GM19238 (cell line): ENCODE measurements around the gene AHCTF1.
"Not testable (repeated sequence)": the region's sequence is repeated elsewhere in the genome, so short reads cannot be mapped to it uniquely, and the experiment has no call there.

Experiments used
- DNase-seq: peaks from one replicate; pipeline ENCODE4 v3.0.0; 2011; ENCODE audit warnings: low spot score; ENCODE audit not compliant: insufficient read length

AHCTF1 gene

DNA sequence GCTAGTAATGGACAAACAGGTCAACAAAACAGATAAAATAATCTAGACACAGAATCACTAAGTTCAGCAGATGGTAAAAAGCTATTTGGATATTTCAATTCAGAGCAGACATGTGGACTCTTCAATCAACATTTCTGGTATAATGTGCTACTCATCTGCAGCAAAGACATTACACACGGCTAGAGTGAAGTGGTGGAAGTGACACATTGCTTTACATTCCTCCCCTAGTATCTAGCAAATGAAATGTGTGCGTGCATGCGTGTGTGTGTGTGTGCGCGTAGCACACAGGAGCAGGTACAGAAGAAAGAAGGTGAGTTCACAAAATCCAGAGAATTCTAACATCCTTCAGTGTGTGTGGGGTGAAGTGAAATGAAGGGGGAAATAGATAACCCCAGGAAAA lies 8.3 kb downstream of the AHCTF1 start:
- DNase-seq: no peak

DNA sequence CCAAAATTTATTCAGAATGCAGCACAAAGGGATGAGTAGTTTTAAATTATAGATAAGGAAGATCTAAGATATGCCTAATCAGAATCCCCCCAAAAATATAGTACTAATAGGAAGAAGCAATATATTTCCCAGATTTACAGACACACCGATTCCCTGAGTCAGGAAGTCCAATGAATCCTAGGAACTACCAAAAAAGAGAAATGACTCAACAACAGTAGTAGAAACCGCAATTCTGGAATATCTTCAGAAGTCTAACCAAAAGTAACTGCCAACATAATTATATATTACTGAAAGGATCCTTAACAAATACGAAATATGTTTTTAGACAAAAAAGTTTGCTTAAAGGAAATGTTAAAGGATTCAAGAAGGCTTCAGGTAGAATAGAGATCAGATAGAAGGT lies 10.3 kb downstream of the AHCTF1 start:
- no peak for DNase-seq

DNA sequence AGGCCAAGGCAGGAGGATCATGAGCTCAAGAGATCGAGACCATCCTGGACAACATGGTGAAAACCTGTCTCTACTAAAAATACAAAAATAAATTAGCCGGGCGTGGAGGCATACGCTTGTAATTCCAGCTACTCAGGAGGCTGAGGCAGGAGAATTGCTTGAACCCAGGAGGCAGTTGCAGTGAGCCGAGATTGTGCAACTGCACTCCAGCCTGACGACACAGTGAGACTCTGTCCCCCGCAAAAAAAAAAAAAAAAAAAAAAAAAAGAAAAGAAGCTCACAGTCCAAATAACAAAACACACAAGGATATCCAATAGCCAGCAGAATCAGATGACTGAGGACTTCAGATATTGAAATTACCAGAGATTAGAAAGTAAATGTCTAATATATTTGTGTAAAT lies 11.8 kb downstream of the AHCTF1 start:
- DNase-seq: no peak

DNA sequence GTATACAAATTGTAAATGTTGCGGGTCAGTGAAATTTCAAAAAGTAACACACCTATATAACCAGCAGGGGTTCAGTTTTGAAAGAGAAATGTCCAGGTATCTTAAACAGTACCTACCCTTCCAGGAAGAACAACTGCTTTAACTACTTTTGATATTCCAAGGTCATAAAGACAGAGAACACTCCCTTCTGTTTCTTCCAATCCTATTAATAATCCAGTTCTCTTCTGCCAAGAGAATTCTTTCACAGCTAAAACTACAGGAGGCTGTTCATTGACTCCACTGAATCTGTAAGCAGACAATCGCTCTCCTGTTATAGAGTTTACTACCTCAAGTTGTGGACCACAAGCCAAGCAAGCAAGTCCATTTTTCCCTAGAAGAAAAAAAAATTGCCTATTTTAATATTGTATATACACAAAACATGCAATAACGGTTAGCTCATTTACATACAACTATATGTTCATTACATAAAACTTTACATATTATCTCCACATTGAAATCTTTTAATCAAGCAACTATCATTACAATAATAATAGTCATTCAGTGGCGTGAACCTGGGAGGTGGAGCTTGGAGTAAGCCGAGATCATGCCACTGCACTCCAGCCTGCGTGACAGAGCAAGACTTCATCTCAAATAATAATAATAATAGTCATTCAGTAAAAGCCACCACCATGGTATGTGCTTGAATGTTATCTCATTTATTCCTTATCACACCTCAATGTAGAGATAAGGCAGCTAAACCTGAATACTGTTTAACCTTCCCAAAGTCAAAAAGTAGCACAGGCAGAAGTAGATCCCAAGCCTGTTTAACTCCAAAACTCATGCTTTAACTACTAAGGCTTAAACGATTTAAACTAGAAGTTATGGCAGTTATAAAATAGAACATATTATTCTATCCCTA lies 15.5 kb downstream of the AHCTF1 start:
- DNase-seq: not testable (repeated sequence)

DNA sequence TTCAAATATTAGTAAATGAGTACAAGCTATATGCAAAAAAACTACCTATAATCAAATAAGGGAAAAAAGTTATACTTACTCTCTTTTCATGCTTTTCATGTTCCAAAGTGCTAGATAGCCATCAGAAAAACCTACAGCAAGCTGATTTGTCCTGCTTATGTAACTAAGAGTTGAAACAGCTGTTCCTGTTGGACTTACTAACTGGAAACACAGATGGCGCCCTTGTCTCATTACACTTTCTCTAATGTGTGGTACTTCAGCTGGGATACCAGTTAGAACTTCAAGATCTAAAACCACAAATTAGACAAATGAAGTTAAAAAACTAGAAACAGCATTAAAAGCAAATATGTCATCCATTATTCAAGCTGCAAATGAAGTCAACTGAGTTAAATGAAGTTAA lies 24.3 kb downstream of the AHCTF1 start:
- DNase-seq: no peak

DNA sequence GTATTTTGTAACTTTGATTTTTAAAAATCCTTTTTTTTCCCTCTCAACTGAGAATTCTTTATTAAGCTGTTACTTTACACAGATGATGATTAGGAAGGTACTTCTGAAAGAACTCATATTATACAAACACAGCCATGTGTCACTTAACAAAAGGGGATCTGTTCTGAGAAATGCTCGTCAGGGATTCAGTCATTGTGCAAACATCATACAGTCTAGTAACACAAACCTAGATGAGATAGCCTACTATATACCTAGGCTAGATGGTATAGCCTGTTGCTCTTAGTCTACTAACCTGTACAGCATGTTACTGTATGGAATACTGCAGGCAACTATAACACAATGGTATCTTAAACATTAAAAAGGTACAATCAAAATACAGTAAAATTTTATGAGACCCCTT lies 24.9 kb downstream of the AHCTF1 start:
- no peak for DNase-seq

DNA sequence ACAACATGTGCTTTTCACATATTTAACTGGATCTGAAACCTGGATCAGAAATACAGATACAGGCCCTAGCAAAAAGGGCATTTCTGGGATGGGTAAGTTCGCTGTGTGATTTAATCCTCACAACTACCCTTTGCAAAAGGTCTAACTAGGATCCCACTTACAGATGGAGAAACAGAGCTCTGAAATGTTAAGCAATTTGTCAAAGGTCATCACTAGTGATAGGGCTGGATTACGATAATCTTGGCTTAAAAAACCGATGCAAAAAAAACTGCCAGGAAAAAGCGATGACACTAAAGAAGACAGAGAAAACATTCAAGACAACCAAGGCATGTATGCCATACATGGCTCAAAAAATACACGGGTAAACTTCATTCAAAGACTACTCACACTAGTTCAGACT lies 29.9 kb downstream of the AHCTF1 start:
- DNase-seq: no peak

DNA sequence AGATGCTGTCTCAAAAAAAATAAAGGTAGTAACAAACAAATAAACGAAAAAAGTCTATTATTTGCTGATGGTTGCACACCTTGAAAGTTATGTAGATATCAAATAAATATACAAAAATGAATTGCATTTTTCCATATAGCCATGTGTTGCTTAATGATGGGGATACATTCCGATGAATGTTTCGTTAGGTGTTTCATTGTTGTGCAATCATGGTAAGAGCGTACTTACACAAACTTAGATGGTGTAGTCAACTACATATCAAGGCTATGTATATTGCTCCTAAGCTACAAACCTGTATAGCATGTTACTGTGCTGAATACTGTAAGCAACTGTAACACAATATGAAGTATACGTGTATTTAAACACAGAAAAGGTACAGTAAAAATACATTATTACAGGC lies 34.4 kb downstream of the AHCTF1 start:
- DNase-seq: no peak

DNA sequence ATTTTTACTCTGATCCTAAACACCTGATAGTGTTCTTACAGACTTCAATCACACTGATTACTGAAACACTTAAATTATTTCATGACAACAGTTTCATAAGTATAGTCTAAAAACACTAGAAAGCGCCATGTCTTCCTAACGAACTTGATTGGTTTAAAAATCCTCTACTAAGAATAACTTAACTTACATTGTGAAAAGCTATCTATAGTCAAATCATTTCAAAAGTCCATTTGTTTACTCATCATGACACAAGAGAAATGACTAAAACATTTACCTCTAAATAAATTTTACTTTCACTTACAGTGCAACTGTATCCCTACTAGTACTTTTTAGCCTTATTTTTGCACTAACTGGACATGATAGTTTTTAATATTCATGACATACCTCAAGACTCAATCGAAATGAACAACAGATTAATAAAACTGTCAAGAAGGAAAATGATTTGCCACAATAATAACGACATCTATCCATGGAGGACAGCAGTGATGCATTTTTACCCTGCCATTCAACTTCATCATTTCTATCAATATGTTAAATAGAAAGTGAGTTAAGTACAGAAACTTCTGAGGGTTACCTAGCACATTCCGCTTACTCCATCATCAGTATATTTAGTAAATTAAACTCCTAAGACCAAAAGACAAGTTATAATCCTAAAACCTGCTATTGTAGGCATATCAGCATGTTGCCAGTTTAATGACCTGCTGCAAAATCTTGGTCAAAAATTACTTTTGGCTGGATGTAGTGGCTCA lies 38.4 kb downstream of the AHCTF1 start:
- no peak for DNase-seq

DNA sequence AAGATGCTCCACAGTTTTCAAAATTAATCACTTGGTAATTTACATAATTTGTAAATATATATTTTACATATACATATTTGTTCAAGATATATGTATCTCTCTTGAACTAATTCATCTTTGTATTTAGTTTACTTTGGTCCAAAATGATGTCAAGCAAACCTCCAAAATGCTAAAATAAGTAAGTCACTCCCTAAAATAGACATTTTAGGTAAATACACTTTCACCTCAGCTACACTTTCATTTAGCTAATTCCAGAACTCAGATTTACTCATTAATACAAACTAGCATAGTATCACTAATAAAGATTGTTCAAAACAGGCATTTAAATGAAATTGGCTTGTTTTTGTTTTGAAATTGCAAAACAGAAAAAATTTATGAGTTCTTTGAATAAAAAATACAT lies 40.6 kb downstream of the AHCTF1 start:
- no peak for DNase-seq

DNA sequence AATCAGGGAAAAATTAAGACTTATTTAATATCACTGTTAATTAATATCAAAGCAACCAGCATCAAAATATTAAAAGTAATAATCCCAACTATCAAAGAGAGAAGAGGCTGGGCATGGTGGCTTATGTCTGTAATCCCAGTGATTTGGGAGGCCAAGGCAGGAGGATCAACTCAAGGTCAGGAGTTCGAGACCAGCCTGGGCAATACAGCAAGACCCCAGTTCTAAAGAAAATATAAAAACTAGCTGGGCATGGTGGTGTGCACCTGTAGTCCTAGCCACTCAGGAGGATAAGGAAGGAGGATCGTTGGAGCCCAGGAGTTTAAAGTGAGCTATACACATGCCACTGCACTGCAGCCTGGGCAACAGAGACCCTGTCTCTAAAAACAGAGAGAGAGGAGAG lies 43.2 kb downstream of the AHCTF1 start:
- DNase-seq: no peak

DNA sequence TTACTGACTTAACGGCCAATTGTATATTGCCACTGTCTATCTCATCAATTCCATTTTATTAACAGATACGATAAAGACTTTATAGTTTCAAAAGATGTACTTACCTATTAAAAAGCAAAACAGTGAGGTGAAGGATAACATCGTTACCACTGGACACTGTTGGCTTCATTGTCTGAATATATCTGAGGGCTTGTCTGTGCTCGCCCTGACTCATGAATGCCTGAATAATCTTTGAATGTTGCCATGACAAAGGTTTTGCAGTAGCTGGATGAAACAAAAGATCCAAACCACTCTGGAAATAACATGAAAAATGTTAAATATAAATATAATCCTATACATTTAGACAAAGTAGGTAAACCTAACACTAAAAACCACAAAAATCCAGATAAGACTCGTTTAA lies 46.4 kb downstream of the AHCTF1 start:
- DNase-seq: not testable (repeated sequence)

DNA sequence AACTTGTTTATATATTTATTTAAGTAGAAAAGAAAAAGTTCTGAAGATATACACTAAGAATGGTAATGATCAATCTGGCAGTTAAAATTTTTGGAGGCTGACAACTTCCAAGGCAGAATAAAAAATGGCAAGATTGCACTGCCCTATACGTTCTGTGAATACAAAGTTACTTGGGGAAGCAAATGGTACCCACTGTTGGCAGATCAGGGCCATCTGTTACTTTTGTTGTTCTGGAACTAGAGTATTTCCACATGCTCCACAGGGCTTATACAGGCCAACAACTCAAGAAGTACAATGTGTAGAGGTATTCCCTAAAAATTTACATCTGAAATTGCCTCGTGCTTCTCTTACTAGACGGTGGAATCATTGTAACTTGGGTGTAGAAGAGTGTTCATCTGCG lies 53.2 kb downstream of the AHCTF1 start:
- no peak for DNase-seq

DNA sequence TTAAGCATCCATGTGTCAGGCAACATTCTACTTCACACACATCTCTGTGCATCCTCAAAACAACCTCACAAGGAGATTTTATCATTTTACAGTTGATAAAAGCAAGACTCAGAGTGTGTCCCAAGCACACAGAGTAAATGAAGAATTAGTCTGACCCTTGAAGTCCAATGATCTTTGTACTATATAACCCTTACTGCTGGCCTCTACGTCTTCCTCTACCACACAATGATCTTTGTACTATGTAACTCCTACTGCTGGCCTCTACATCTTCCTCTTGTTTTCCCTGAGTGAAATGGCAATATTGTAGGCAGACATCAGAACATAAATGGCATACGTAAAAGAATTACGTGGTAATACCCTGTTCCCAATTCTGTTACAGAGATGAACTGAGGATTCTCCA lies 55.3 kb downstream of the AHCTF1 start:
- DNase-seq: no peak

DNA sequence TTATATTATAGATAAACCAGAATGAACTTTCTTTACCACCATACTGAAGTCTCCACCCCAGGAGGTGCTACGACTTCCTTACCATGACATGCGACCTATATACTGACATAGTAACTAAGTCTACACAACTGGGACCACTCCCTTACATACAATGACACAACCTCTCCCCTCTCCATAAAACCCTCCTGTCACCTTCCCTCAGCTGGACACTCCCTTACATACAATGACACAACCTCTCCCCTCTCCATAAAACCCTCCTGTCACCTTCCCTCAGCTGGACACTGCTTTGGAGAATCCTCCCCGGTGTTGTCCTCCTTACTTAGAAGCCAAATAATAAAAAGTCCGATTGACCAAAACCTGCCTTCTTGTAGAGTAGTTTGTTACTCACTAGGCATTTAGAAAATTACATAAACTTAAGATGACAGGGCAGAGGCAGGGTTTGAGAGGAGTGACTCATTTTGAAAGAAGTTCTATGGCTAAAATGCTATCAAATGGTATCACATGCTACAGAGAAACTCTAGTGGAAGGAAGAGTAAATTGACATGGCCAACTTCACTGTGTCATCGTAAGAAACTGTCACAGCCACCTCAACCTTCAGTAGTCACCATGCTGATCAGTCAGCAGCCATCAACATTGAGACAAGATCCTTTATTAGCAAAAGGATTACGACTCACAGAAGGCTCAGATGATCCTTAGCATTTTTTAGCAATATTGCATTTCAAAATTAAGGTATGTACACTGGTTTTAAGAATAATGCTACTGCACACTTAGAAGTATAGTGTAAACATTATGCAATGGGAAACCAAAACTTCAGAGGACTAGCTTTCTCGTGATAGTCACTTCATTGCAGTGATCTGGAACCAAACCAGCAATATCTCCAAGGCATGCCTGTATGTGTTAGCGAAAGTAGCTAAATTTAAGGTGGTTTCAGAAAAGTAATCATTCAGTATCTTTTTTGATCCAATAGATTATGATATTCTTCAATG lies 56.4 kb downstream of the AHCTF1 start:
- DNase-seq: no peak

DNA sequence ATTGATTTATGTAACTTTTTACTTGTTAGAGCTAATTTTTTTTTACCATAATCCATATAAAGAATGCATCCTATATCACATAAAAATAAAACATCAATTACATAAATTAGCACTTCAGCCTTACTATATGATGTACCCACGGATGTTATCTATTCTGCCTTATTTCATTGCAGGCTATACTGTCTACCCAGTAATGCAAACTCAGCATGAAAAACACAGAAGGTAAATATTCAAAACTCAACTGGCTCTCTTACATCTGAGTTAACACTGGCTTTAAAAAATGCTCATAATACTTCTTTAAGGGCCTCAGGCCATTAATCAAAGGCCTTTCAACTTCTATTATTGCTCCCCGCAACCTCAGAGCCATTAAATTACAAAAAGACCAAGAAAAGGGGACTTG lies 65.8 kb downstream of the AHCTF1 start:
- DNase-seq: no peak

DNA sequence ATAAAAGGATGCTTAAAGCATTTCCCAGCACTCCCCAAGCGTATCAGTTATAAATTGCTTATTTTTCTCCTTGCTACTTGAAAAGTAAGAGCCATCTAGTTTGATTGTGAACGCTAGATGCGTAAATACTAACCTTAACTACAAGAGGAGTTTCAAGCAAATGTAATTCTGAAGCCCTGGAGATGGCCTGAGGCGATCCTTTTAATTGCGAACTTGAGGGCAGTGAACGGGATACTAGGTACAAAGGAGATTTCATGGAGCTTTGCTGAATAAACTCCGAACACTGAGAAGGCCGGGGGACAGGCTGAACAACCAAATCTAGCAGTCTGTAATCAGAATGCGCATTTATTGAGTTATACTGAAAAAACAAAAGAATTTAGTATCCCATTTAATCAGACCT lies 68.0 kb downstream of the AHCTF1 start:
- DNase-seq: not testable (repeated sequence)

DNA sequence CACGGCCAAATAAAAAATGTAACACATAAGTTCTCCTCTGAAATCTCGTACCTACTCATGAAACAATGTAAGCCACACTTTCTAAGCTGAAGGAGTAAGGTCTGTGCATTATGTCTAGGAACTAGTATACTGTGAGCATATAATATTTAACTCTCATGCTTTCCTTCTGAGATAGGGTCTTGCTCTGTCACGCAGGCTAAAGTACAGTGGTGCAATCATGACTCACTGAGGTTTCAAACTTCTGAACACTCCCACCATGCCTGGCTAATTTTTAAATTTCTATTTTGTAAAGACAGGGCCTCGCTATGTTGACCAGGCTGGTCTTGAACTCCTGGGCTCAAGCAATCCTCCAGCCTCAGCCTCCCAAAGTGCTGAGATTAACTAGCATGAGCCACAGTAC lies 71.3 kb downstream of the AHCTF1 start:
- DNase-seq: no peak

DNA sequence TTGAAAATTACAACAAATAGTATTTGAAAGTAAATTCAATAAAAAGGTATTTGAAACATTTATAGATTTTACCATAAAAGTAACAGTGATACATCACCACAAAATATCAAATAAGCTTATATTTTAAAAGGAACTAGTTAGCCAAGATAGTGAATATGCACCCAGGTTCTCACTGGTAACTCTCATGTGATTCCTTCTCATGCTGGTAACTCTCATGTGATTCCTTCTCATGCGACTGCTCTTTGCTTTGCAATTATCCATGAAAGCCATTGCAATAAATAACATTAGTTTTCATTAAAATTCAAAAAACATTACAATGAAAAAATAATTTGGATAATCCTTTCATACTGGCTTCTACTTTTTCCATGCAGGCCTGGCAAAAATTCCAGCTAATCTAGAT lies 75.4 kb downstream of the AHCTF1 start:
- DNase-seq: no peak

DNA sequence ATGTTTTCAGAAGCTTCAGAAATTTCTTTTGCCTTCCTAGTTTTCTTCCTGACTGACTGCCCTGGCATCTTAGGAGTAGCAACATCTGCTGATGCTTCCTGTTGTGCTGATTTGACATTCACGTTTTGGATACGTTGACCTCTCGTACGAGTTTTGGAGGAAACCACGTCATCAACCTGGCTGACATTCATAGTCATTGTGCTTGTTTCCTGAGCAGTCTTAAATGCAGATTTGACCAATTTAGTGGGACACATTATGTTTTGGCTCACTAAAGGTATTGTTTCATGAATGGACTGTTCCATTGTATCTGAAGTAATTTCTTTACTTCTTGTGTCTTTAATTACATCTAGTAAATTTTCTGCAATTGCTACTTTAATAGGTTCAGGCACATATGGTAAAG lies 81.1 kb downstream of the AHCTF1 start:
- DNase-seq: not testable (repeated sequence)

DNA sequence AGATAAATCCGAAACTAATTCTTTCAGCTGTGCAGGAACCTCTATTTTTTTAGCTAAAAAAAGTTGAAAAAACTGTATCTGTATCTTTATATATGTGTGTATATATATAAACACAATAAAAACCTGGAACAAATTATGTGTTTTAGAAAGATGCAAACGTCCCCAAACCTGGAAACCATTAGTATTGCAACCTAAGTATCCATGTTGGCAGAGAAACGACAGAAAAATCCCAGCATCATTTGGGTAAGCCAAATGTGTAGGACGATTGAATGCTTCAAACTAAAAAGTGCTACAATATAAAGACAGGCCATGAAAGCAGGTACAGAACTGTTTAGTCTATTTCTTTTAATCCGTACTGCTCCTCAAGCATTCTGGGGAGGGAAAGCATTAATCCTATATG lies 87.9 kb downstream of the AHCTF1 start:
- DNase-seq: no peak

DNA sequence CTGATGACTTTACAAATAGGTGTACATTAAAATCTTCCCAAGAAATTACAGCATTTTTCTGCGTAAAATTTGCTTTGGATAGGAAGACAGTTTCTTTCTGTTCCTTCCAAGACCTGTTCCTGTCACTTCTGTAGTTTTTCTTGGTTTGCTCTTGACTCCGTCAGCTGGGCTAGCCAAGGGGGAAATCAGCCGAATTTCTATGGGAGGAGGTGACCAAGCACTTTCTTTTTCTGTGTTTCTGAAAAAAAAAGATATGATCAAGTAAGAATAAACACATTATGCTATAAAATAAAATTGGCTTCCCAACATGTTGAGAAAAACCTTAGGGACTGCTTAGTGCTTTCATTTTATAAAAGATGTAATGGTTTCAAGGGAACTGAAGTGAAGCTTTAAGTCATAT lies 91.0 kb downstream of the AHCTF1 start:
- not testable (repeated sequence) for DNase-seq
